Left renal pelvis (tissue), 4 donors: ENCODE data around the gene TVP23C. TPM values are rescaled to one million over a fixed set of nuclear protein-coding genes. Genes with fewer than 3 reads are reported as not detected.
A peak's percentile ranks its signal among the peaks of the same experiment; 100 is the strongest.
"Not testable (repeated sequence)": the region's sequence is repeated elsewhere in the genome, so short reads cannot be mapped to it uniquely, and the experiment has no call there.

Source experiments
- DNase-seq, 4 donors: peaks; one replicate each; pipeline ENCODE4 v3.0.0-alpha.2; 2013; ENCODE audit warnings: low read depth in 4 of 4, low spot score in 3 of 4
- polyA plus RNA-seq, 4 donors: library from polyadenylated mRNA; unstranded; fragments of 120-200 nt; gene quantifications; one replicate each; pipeline ENCODE4 v1.2.1, GENCODE V29; 2013; ENCODE audit not compliant: insufficient read length in 4 of 4

Gene TVP23C
- polyA plus RNA-seq, 4 donors, result 12.8 to 17.7 (median 15.3) TPM

DNA sequence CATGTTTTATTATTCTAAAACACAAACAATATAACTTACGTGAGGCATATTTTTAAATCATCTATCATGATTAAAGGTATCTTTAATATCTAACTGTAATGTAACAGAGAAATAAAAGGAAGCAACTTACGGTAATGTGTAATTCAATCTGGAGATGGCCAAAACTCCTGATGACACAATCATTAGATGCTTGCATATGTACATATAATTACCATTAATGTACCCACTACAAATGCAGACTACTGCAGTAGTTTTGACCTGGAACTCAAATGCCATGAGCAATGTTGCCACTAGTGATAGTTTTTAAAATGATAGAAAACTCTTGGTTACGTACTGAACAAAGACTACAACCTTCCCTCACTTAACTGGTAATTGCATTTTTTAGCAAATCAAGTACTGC lies 30.2 kb downstream of the TVP23C start:
- not testable (repeated sequence) for DNase-seq

DNA sequence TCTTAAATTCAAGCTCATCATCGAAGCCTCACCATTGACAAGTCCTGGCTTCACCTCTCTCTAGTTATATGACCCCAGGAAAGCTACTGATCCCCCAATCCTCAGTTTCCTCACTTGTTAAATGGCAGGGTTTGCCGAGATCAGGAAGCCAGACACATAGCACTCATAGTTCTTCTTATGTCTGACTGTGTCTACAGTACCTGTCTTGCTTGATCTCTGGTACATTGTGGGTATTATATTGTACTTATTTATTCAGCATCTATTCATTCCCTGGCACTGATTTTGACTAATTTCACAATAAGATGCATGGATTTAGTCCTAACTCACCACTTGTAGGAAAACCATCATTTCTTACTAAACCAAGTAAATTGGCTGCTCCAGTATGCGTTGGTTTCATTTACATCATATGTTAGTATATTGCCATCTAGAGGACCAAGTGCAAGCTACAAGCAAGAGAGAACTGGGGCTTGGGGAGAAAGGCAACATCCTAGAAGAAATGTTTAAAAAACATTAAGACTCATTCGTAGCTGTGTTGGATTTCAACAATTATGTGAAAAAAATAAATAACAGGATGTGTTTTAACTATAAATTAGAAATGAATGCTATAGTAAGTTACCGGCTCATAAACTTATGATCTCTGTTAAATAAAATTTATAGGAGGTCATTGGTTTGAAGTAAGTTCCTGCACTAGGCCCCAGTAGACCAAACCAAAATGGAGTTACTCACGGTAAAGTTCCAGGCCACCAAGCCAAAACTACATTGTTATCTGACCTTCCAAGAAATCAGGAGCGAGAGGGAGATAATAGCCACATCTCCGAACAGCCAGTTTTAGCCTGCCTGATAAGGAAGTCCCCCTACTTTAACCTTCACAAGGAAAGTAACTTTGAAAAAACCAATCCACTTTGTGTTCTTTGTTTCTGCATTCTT lies 36.7 kb downstream of the TVP23C start:
- DNase-seq, result not testable (repeated sequence)

DNA sequence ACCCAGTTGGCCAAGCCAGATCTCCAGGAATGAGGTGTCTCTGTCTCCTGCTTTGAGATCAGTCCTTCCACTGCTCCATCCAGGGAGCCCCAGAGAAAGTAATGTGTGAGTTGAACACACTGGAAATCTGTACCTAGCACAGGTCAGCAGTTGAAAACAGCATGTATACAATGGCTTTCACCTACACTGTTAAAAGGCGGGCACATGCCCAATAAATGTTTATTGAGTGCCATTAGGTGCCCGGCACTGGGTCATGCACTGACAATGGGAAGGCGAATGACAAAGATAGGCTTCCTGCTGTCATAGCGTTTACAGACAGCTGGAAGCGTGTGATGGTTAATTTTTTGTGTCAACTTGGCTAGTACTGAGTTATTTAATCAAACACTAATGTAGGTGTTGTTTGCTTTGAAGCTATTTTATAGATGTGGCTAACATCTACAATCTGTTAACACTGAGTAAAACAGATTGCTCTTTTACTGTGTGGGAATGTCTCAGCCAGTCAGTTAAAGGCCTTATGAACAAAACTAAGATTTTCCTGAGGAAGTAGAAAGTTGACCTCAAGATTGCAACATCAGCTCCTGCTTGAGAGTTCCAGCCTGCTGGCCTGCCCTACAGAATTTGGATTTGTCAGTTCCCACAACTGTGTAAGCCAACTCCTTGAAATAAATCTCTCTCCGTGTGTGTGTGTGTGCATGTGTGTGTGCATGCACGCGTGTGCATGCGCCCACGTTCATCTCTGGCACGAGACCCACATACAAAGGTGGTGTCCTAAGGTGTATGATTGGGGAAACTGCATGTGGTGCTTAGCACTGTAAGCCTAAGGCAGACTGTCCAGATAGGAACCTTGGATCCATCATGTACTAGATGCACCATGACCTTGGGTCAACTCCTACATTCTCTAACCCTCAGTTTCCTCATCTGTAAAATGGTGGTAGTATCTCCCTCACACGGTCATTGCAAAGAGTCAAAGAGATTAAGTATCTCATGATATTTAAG lies 38.0 kb downstream of the TVP23C start:
- not testable (repeated sequence) for DNase-seq

DNA sequence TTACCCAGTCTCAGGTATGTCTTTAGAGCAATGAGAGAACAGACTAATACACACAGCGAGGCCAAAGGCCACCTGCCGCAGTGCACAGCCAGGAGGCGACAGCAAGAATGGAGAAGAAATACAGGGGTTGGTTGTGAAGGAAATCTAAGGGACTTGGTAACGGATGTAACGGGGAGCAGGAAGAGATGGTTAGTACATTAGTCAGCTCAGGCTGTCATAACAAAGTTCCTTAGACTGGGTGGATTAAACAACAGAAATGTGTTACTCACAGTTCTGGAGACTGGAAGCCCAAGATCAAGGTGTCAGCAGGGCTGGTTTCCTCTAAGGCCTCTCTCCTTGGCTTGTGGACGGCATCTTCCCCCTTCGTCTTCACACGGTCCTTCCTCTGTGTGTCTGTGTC lies 47.1 kb downstream of the TVP23C start:
- no peak for DNase-seq

DNA sequence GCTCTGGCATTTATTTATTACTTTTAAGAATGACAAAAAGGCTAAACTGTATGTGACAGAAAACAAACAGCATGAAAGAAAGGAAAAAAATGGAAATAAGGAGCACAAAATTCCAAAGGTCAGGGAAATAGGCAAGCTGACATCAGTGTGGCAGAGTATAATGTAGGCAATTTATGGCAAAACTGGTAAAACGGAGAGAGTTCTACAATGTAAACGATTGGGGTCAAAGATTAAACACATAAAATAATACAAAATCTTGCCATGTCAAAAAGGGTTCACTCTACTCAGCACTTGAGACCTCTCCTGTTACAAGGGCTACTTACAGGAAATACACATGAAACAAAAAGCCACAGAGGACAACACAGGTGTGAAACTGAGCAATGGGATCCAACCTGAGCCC lies 48.8 kb downstream of the TVP23C start:
- no peak for DNase-seq

DNA sequence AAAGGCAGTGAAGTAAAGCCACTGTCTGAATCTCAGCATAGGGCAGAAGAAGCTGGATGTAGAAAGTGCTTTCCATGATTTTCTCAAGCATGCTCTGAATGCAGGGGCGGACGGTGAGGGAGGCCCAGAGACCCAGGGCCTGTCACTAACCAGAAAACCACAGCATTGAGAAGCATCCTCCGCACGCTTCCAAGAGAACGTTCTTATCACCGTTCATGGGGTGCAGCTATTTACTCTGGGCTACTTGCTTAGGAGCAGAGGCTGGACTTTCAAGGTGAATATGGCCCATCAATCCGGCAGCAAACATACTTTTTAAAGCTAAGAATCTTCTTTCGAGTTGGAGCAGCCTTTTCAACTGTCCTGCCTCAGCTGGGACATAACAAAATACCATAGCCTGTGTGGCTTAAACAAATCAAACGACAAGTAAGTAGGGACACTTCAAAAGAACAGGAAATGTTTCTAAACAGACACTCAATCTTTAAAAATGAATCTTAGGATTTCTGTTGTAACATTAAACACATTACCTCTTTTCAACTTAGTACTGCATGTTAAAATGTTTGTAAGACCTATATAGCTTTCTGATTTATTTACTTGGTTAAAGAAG lies 49.3 kb downstream of the TVP23C start:
- DNase-seq, result no peak

DNA sequence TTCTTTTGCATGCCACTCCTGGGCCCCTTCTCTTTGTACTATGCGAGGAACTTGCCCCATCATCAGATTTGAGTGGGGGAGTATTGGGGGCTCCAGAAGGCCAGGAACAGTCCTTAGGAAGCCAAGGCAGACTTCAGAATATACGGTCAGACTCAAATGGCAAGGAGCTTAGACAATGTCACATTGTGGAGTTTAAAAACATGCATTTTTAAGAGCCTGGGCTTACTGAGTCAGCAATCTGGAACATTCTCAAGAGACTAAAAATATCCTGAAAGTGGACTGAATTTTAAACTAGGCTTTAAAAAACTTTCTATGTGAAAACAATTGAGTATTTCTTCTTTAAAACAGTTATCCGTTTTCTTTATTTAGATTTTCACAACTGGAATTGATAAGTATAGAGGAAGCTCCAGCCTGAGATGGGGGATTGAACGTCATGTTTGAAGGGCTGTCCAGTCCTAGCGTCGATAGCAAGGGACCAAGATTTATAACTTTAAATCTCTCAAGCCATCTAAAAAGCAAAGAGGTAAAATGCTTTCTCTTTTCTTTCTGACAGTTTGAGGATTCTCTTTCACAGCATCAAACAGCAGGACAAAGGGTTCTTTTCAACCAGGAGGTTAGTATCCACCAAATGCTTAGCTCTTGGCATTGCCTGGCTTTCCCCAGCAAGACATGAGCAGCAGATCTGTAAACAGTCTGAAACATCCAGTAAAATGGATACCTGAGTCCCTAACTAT lies 50.1 kb downstream of the TVP23C start:
- DNase-seq, result no peak

DNA sequence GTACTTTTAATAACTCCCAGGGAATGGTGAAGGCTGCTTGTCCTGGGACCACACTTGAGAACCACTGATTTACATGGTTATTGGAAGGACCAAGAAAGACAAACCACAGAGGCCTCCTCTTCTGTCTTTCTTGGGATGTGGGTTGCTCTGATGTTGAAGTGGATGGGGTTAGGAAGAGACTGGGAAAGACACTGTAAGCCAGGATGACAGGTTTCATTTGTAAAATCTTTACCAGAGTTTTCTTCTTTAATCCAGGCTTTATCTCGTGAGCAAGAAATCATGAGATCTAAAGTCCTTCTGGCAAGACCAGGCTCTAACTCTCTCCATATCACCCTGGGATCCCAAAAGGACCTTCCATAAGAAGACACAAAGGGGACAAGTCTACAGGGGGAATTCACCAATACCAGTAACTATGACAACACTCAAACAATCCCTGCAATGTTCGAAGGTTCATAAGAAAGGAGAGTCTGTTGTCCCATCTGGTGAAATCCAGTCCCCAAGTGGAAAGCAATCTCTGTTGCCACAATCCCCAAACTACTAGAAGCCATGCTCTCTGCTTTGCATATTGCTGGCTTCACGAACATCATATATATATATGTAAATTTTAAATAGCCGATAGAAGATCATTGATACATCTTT lies 51.1 kb downstream of the TVP23C start:
- no peak for DNase-seq

DNA sequence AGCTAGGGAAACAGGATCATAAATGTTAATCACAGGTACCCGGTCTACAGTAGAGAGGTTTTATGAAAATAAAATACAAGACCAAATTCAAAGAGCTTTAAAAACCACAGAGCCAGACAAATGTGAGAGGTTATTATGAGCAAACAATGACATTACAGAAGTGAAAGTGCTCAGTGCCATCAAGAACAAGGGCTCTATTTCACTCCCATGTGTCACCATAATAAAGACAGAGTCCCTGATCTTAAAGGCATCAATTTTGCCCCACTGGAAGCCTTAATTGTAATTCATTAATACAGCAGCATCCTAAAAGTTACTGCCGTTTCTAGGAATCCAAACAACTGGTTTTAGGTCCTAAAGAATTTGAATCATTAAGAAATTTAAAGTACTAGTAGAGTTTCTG lies 52.1 kb downstream of the TVP23C start:
- DNase-seq, result no peak

DNA sequence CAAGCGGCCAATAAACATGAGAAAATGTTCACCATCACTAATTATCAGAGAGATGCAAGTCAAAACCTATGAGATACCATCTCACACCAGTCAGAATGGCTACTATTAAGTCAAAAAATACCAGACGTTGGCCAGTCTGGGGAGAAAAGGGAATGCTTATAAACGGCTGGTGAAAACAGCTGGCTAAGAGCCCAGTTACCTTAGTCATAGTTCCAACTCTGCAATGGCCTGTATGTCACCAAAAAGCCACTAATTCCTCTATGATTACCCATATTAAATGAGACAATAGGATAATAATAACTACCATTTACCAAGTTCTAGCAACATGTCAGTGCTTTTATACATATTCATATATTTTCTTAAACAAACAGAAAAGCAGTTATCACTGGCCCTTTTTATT lies 52.9 kb downstream of the TVP23C start:
- no peak for DNase-seq

DNA sequence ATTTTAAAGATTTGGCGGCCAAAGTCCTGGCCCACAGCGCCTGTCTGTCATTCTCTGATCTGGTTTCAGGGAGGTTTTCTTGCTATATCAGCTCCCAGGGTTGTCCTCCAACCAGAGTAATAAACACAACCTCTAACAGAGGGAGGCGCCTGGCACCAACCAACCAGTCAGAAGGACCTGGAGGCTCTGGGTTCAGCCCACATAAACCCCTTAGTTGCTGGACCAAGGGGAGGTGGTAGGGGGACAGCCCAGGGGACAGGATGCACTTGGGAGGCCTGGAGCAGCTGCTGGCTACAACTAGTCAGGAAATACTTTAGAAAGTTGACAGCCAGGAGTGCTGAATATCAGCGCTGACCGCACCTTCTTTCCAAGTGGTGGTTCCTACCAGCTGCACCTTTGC lies 54.2 kb downstream of the TVP23C start:
- no peak for DNase-seq

DNA sequence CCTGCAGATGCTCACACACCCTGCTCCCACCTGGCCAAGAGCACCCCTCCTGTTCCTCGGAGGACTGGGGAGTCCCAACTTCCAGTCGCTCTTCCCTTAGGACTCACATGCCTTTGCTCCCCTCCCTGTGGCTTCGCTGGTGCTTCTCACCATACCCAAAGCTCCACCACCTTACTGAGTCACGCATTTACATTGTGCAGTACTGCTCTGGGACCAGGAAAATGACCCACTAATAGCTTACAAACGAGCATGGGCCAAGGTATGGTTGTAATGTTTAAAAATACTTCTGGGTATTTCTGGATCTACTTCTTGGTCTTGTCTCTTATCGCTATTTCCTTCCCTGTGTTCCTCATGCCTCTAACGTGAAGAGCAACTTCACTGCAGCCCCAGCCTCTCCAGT lies 54.8 kb downstream of the TVP23C start:
- DNase-seq, result no peak

DNA sequence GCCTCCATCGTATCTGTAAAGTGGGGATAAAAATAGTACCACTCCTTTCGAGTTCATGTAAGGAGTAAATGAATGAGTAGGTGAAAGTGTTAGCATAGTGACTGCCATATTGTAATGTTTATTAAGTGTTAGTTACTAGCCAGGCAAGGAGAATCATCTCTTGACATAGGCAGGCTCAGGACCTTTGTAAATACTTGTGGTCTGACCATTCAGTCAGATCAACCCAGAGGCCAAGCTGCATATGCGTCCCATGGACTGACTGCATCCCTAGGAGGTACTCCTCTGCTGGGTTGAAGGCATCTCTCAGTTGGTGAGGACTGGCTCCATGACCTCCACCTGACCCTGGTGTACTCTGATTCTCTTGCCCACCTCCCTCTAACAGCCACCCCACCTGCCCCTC lies 55.4 kb downstream of the TVP23C start:
- DNase-seq, result no peak

DNA sequence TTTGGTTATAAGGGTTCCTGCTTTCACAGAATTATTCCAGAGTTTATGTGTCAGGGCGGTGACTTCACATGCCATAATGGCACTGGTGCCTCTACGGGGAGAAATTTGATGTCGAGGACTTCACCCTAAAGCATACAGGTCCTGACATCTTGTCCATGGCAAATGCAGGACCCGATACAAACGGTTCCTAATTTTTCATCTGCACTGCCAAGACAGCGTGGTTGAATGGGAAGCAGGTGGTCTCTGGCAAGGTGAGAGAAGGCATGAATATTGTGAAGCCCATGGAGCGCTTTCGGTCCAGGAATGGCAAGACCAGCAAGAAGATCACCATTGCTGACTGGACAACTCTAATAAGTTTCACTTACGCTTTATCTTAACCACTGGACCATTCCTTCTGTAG lies 56.3 kb downstream of the TVP23C start:
- no peak for DNase-seq

DNA sequence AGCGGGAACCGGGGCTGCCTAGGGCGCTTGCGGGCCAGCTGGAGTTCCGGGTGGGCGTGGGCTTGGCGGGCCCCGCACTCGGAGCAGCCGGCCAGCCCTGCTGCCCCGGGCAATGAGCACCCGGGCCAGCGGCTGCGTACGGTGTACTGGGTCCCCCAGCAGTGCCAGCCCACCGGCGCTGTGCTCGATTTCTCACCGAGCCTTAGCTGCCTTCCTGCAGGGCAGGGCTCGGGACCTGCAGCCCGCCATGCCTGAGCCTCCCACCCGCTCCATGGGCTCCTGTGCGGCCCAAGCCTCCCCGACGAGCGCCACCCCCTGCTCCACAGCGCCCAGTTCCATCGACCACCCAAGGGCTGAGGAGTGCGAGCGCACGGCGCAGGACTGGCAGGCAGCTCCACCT lies 57.6 kb downstream of the TVP23C start:
- not testable (repeated sequence) for DNase-seq

DNA sequence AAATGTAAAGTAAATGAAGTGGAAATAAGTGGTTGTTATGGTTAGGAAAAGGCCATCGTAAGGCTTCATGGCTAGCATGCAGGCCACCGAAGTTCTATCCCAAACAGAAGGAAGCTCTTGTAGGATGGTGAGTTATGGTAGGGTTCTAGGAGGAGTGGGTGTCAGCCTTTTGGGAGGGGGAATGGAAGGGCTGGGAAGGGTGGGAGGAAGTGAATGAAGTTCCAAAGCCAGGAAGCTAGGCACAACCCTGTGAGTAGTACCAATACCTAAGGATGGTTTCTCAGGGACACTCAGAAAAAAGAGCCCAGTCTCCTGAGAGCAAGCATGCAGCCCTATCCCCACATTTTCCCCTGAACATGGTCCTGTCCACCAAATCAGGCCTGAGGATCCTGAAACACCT lies 59.6 kb downstream of the TVP23C start:
- DNase-seq, result no peak

DNA sequence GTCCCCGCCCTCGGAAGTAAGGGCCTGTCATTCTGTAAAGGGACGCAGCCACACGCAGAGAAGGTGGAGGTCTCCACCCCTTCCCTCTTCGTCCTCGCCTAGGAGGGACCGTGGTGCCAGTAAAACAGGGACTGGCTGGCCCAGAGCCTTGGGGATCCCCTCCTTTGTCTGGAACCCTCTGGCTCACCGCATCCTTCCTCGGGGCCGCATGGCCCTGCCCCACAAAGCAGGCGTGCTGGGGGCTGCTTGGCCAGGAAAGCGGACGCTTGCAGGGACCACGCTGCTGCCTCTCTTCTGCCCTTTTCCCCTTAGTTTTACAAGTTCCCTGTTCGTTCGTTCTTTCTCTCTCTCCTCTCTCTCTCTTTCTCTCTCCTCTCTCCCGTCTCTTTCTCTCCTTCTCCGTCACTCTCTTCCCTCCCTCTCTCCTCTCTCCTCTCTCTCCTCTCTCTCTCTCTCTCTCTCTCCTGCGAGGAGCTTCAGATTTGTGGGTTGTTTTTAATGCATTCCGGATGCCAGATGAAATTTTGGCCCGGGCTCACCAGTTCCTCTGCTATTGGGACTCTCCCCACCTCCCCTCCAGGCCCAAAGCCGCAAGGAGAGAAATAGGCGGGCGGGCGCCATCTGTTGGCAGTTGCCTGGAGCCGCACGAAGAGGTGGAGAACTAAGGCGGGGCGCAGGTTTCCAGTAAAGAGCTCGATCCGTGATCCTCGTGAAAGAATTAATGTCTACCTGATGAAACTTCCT lies 60.7 kb downstream of the TVP23C start:
- peak in 3 of 4 donors; percentile 64 to 73 (median 69) for DNase-seq

DNA sequence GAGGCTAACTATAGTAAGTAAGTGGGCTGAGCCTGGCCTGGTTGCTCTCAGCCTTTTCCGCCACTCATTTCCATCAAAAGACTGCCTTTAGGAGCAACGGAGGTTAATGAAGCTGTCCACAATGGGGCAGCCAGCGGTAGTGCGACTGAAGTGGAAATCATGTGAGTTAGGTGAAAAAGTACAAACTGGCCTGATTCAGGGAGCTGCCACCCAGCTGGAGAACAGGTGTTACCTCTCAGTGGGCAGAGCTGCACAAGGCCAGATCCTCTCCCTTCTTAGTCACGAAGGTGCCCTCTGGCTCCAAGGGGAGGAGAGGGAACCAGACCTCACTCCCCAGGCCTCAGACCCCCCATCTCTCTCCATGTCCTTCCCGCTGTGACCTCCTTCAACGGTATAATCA lies 61.5 kb downstream of the TVP23C start:
- no peak for DNase-seq

DNA sequence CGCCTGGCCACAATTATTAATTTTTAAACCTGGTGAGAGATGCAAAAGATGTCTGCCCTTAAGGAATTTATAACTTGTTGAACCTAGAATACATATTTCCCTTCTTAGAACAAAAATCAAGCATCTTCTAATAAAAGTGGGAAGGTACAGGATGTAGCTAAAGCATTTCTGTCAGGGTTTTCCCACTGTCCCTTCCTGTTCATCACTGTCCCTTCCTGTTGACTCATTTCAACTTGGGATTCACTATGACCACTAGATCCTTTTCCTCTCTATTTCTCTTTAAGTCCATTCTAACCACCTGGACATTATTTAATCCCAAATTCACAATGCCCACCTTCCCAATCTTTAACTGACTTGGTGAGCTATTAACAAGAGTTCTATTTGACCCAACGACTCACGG lies 62.0 kb downstream of the TVP23C start:
- DNase-seq, result no peak
